ENCODE results near the gene GPHN.

GPHN gene

DNA sequence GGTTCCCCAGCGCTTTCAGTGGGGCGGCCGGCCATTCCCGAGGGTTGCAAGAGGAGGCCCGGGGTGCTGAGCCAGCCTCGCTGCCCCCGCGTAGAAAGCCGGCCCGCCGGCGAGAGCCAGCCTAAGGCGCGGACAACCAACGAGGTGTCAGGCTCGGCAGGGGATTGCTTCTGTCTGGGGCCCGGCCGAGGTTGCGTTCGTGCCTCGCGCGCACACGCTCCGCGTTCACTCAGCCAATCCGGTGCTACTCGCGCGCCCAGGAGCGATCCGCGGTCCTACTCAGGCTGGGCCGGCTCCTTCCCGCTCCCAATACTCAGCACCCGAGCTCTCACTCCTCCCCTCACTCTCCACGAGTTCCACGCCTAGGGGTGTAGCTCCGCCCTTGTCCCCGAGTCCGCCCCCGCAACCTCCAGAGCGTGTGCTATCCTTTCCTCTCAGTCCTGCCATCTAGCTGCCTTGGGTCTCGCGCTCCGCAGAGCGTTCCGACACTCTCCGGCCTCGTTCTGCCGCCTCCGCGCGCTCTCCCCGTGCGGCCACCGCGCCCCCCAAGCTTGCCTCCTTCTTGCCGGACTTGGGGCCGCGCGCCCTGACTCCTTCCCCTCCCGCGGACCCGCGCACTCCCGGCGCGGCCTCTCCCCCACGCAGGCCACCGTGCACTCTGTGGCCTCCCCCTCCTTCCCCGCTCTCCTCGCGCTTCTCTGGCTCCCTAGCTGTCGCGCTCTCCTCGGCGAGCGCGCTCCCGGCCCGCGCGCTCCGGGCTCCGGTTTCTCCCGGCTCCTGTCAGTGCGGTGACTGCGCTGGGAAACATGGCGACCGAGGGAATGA is at the start of gene GPHN:
Gene GPHN (plus strand): TSS at position 426 of the 825 bp plus-strand sequence.
- peak; percentile 57 to 97 (median 93) for DNase-seq

DNA sequence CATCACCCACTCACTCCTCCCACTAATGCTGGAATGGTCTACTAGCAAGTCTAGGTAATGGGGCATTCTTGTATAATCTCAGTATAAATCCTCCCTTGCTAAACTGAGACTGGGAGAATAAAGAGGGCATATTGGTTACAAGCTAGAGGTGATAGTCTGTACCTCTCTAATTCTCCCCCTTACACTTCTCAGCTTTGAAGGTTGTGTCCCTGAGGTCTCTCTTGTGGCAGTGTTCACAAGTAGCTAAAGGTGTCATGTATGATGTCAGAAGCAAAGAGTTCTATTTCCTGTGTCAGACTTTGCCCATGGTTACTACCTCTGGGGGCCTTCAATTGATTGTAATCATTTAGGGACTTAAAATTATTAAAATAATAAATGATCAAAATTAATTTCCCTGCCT is 48.3 kb upstream of the GPHN start:
- DNase-seq = no peak

GRCh38 chr14:66464261-66464660 is 43.7 kb upstream of the GPHN start:
- DNase-seq = no peak

GRCh38 chr14:66468778-66469367 is 39.1 kb upstream of the GPHN start:
- no peak for DNase-seq

DNA sequence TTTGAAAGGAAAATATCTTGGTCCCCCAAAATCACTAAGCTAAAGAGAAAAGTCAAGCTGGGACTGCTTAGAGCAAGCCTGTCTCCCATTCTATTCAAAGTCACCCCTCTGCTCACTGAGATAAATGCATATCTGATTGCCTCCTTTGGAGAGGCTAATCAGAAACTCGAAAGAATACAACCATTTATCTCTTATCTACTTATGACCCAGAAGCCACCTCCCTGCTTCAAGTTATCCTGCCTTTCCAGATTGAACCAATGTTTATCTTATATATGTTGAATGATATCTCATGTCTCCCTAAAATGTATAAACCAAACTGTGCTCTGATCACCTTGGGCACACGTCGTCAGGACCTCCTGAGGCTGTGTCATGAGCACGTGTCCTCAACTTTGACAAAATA is 36.4 kb upstream of the GPHN start:
- no peak for DNase-seq

DNA sequence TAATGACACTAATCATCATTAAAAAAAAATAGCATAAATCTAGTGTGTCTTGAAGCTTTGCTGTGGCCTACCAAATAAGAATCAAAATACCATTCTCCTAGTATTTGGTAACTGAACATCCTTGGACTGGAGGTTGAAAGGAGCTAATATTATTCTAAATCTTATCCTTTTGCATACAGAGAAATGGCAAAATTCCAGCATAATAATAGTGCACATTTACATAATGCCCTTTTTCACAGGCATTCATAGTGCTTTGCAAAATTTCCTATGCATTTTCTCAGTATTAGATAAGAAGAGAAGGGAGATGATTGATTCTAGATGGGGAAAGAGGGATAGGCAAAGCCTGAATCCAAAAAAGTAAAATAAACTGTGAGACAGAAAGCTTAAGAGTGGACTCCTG is 35.7 kb upstream of the GPHN start:
- no peak for DNase-seq

DNA sequence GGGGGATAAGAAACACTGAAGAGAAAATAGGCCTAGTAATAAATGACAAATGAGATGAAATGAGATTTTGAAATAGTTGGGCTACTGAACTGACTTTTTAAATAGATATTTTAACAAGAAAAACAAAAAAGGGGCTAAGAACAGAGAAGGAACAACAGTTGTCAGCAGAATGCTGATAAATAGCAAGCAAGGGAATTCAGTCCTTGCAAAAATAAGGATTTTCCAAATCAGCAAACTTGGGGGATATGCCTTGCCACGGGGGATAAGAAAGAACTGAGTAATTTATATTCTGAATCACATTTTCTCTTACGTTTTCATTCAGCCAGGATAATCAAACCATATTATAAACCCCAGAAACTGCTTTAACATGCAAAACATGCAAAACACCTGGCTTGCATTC is 34.7 kb upstream of the GPHN start:
- no peak for DNase-seq

- no peak for DNase-seq
Observed at GRCh38 chr14:66476964-66477363, 31.0 kb upstream of the GPHN start.

DNA sequence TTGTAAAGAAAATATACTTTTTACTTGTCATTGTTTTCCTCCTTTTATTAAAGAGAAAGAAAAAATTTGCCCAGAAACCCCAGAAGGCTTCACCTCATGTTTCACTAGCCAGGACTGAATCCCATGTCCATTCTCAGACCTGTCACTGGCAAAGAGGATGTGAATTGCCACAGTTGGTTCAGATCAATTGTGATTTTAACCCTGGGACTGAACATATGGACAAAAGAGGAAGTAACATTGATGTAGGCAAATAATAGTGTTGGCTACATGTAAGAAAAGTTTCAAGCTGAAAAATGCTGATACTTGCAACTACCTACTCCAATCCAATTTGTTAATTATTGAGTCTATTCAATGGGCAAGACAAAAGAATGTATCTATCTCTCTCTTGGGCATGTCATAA is 30.4 kb upstream of the GPHN start:
- no peak for DNase-seq

- DNase-seq = no peak
Observed at GRCh38 chr14:66482873-66483272, 25.1 kb upstream of the GPHN start.

DNA sequence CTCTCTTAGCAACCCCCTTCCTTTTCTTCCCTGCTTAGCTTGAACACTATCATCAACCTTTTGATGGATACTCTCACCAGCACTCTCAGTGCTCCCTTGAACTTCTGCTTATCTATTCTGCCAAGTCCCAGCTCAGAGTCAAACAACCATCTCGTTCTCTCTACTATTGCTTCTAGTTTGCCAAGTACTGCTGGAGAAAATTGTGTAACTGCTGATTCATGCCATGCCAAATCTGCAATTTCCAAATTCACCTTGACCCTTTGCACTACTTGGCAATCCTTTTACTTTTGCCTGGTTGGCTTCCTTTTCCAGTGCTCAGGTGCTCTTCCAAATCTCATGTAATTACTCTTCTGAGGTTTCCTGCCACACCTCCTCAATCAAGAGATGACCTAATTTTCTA is 24.6 kb upstream of the GPHN start:
- no peak for DNase-seq

DNA sequence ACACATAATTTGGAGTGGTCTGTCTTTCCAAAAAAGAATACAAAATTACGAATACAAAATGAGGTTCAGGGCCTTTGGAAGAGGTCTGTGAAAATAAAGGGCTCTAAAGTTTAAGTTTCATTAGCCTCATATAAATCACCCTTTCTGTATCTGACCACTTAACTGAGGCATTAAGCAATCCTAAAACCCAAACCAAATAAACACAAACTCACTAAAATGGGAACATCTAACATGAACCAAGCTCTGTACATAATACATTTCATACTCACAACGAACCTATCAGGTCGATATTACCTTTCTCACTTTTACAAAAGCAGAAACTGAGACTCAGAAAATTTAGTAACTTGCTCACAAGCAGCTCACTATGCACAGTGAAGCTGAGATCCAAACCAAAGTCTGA is 22.9 kb upstream of the GPHN start:
- no peak for DNase-seq

DNA sequence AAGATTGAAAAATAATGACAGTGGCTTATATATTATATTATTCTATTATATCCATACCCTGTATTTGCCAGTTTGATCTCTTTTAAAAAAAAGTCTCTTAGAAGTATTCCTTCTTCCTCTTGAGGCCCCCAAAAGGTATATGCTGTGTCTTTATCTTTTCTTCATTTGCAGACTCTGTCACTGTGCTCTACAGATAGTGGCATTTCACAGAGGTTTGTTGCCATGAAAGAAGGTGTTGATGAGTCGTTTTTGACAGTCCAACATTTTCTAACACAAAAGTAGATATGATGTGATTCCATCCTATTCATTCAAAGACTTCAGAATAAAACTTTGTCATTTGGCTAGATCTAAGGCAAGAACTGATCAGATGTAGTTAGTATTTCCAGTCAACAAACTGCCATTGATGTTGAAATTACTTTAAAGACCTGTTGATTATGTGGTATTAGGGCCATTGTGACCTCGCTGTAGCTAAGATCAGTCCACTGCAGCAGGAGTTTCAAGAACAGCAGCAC is 22.0 kb upstream of the GPHN start, which contains the start of gene CCDC196:
Gene CCDC196 (plus strand): TSS at position 462 of the 512 bp plus-strand sequence. CDS start 132 bp downstream, outside the sequence.
- no peak for DNase-seq

DNA sequence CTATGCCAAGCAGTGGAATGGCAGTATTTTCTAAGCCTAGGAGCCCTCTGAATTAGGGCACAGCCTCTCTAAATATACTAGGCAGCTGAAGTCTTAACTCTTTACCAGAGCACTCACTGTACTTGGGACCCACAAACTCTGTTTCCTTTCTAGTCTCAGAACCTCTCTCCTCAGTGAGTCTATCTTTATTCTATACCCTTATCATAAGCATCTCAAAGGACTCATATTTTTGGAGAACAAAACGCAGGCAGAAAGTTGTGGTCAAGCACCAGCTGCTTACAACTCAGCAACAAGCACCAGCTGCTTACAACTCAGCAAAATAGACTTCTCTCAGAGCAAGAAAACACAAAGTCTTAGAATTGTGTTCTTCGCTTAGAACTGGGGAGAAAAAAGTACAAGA is 20.8 kb upstream of the GPHN start:
- no peak for DNase-seq

- DNase-seq = no peak
Observed at GRCh38 chr14:66490143-66491111, 17.5 kb upstream of the GPHN start.

DNA sequence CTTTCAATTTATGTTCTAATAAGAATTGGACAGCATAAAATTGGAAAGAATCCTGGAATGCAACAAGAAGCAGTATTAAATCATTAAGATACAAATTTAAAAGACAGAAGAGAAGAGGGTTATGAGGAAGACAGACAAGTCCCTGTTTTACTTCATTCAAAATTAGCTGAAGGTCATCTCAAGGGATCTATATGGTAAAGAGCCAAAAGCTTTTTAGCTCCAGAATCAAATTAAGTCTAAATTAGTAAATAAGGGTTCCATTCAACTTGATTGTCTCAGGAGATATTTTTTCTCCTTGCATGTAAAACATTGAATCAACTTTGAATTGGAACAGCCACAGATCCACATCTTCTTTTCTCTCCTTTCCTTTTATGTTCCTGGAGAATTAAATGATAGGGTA is 14.2 kb upstream of the GPHN start:
- DNase-seq = no peak

DNA sequence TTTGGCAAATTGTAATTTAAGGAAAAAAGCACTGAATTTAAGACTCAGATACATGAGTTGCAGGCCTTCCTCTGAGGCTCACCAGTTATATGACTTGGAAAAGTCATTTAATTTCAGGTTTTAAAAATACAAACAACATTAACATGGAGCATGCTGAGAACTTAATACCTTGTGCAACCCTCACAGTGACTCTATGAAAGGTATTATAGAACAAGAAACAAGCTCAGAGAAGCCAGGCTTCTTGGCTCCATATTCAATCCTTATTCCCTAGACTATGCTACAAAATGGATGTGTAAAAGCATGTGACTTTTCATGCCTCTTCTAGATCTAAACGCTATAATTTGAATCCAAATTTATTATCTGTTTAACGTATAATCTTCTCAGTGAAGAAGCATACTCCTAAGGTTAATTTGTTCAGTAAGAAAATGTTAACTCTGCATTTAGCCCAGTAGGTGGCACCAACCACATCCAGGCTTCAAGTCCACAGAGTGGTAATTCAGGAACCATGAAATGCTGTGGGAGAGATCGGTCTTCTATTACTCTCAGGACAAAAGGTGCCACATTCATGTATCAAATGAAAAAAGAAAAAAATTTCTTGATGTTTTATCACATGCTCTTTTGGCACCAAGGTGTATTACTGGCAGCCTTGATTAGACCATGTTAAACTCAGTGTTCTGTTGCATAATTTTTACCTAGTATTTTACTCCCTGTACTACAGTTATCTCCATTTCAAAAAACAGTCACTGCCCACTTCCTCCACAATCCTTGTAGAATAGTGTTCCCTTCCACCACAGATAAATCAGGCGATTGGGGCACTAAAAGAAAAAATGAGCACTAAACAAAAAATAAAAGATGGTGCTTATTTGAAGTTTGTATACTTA is 12.5 kb upstream of the GPHN start:
- peak in 35 of 58 donors; percentile 0 to 82 (median 11) for DNase-seq

DNA sequence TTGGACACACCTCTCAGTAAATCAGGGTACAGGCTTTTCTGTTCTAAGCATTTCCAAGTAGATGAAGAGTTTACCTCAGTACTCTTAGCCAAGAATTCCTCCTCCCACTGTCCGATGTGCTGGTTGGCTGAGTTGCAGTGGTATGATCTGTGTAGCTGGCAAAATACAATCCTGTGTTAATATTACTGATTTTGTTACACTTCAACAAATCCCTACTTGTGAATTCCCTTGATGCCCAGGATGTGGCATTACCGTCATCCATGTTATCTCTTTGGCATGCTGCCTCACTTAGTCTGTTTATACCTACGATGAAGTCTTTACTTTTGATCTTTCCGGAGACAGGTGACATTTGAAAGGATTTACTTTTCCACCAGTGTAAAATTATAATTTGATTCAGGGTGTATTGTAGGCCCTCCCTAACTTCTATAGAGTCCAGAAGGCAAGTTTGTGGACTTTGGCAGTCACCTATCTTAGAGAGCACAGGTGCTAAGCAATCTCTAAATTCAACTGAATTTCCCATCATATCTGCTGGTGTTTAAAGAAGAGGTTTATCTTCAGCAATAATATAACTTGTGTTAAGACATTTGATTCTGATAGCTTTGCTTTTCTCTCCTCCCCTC is 11.6 kb upstream of the GPHN start:
- DNase-seq = no peak

- no peak for DNase-seq
Observed at GRCh38 chr14:66496911-66497310, 11.0 kb upstream of the GPHN start.

DNA sequence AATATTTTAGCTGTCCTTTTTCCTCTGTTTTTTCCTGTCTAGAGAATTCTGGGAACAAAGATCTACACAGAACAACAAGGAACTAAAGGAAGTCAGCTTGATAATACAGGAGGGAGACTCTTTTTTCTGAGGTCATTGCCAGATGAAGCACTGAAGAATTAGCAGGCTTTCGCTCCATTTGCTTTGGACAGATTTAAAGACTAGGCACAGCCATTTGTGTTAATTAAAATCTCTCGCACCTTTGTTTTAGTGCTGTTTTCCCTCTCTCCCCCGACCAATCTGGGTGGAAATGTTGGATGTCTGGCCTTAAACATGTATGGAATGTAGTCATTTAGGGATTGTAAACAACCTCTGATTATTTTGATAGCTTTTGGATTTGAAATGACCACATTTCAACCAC is 9.6 kb upstream of the GPHN start:
- no peak for DNase-seq
